GM19452 (cell line): ENCODE data around the gene OXT.

Experiments
- ATAC-seq: cut with Tn5 transposase; IDR thresholded peaks from one replicate; pipeline ENCODE4 v1.9.1; 2021; ENCODE audit not compliant: unreplicated experiment

Gene OXT

DNA sequence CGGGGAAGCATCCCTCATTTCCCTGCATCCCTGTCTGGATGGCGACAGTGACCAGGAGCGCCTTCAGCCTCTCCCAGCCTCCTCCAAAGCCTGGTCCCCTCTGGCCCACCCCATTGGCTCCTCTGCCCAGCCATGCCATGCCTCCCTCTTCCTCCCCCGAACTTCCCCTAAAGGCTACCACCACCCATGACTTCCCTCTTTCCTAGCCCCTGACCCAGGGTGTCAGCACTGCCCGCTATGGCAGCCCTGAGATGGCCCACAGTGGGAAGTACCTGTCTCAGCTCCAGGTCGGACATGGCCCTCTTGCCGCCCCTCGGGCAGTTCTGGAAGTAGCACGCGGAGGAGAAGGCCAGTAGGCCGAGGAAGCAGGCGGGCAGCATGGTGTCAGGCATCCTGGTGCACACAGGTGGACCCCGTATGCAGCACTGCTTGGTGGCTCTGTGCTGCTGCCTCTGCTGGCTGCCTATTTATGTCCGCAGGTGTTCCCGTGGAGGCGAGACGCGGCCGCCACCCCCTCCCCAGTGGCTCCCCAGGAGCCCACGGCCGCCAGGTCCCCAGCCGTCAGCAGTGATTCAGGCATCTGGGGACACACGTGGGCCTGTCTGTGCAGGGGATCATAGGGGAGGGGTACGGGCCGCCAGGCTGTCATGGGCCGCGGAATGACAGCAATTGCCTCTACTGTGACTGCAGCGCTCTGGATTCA, 13.0 kb downstream of the OXT start, which contains the start of gene AVP:
Gene AVP (minus strand): TSS at position 442 of the 703 bp plus-strand sequence. CDS start 50 bp downstream, at position 392.
- ATAC-seq: no peak

DNA sequence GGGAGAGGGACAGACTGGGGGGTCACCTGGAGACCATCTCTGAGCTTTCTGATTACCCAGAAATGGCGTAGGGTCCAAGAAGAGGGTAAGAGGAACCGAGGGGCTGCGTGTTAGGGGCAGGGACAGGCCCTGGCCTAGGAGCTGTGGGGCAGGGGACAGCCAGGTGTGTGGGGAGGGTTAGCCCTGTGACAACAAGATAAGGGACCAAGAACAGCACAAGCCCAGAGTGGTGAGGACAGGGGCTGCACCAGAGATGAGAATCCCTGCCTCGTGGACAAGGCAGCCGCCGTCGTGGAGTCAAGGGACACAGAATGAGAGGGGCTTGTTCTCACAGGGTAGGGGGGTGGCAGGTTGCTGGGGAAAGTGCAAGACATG, 13.6 kb downstream of the OXT start:
- ATAC-seq: no peak

DNA sequence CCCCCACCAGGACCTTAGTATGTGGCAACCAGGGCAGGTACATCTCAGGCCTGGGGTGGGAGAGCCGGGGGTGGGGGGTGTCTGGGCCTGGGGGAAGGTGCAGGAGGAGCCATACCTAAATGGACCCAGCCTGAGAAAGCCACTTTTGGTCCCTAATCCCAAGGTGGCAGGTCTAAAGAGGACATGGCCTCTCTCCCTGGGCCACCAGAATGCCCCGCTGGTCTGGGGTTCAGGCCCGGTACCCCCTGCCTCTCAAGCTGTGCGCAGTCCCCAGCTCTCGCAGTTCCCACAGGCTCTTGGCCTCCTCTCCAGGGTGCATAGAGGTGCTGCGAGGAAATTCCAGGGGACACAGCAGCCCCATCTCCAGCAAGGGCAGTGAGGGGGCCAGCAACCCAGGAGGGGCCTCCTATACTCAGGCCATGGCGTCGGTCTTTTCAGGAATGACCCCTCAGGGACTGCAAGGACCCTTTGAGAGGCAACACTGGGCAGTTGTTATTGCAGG, 14.2 kb downstream of the OXT start:
- no peak for ATAC-seq

DNA sequence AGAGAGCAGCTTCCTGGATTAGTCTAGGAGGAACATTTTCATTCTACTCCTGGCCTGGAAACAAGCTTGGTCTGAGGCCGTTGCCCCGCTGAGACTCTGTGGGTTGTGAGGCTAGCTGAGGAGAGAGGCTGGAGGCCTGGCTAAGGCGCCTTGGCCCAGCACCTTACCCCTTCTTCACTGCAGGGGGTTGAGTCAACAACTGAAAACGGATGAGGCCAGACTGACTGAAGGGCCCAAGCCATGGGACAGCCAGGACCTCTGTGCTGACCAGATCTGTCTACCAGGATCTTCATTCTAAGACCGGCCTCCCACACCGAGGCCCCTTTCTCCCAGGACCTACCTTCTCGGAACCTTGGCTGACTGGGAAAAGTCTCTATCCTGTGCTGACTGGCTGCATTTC, 16.6 kb downstream of the OXT start:
- no peak for ATAC-seq

DNA sequence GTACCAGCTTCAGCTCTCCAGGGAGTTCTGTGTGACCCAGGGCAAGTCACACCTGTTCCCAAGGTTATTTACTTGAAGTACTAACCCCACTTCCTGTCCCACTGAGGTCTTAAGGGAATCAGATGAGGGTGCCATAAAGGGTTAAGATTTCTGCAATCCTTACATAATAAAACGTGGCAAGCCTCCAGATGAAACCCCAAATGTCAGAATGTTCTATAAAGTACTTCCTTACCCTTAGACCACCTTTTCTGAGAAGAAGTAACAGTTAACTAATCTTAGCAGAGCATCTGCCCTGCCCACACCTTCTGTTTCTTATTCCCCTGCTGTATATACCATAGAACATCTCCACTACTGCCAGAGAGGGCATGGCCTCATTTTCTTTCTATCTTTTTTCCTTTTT, 19.1 kb downstream of the OXT start:
- no peak for ATAC-seq

DNA sequence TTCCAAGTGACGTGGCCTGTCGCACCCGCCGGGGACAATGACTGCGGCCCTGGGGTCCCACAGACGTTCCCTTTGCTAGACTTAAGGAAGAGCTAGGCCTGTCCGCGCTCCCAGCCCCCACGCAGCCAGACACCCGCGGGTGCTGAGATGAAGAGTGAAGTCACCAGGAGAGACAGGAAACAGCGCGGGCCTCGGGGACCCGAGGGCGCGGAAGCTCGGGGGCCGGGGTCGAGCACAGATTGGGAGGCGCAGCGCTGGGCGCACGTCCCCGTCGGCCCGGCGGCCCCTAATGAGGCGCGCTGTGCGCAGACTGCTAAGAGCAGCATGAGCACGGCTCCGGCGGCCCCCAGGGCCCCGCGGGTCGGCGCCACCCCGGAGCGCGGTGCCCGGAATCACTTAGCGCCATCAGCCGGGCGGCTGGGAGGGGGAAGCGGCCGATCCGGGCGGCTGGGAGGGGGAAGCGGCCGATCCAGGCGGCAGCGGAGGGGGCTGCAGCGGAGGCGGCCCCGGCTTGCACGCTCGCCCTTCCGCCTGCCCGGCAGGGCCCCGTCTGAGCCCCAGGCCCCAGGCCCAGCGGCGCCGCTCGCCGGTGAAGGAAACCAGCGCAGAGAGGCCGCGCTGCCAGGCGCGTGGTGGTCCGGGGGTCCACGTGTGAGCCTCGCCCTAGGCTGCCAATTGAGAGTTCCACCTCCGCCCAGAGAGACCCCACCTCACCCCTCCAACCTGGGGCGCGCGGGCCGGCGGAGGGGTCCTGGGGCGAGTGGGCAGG, 21.4 kb downstream of the OXT start:
- ATAC-seq: no peak

DNA sequence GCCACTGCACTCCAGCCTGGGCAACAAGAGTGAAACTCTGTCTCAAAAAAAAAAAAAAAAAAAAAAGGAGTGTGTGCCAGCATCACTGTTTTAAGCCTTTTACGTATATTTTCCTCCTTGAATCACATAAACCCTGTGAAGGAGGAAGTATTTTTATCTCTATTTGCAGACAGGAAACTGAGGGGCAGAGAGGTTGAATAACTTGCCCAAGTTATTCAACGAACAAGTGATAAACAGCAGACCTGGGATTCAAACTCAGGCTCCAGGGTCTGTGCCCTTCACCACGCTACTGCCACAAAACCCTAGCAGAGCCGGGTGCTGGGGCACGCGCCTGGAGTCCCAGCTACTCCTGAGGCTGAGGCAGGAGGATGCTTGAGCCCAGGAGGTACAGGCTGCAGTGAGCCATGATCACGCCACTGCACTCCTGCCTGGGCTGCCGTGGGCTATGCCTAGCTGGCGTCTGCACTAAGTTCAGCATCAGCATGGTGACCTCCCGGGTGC, 22.5 kb downstream of the OXT start:
- no peak for ATAC-seq

DNA sequence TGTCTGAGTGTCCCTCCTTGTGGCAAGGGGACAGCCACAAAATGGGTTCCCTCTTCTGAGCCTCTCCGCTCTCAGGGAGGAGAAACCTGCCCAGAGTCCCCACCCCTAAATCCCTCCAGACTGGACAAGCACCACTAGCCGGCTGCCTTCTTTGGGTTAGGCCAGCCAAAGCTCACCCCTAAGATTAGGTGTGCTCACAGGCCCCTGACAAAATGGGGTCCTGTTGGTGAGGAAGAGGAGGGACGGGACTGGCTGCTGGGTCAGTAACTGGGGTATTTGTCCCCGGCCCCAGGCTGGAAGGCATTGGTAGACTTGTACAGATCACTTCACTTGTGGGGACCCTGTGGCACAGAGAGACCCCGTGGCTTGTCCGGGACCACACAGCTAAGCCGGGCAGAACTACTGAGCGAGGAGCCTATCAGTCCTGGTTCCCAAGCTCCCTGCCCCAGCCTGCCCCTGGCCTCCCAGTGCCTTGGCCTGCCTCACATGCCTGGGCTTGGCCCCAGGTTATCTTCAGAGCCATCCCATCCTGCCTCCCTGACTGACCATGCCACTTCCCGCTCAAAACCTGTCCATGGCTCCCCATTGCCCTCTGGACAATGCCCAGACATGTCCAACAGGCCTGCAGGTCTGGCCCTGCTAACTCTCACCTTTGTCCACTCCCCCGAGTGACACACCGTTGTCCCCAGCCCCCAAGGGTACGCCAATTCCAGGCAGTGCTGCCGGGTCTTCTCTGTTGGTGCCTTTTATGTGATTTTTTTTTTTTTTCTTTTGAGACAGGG, 23.6 kb downstream of the OXT start:
- ATAC-seq: no peak

DNA sequence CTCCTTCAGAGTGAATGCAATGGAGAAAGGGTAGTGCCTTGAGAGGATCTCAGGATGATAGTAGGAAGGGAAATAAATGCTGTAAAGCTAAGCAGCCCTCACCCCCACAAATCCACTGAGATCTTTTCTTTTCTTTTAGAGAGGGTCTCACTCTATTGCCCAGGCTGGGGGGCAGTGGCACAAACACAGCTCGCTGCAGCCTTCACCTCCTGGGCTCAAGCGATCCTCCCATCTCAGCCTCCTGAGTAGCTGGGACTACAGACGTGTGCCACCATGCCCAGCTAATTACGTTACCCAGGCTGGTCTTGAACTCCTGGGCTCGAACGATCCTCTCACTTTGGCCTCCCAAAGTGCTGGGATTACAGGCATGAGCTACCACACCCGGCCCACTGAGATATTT, 29.1 kb downstream of the OXT start:
- ATAC-seq: no peak

DNA sequence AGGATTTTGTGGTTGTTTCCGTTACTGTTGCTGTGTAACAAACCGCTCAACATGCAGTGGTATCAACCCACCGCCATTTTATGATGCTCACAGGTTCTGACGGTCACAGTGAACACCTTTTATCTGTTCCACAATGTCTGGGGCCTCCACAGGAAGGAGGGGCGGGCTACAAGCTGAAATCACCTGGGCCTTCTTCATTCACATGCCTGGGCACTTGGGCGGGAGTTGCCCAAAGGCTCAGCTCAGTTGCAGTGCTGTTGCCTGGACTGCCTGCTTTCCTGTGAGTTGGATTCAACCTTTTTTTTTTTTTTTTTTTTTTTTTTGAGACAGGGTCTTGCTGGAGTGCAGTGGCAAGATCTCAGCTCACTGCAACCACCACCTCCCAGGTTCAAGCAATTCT, 29.8 kb downstream of the OXT start:
- no peak for ATAC-seq

DNA sequence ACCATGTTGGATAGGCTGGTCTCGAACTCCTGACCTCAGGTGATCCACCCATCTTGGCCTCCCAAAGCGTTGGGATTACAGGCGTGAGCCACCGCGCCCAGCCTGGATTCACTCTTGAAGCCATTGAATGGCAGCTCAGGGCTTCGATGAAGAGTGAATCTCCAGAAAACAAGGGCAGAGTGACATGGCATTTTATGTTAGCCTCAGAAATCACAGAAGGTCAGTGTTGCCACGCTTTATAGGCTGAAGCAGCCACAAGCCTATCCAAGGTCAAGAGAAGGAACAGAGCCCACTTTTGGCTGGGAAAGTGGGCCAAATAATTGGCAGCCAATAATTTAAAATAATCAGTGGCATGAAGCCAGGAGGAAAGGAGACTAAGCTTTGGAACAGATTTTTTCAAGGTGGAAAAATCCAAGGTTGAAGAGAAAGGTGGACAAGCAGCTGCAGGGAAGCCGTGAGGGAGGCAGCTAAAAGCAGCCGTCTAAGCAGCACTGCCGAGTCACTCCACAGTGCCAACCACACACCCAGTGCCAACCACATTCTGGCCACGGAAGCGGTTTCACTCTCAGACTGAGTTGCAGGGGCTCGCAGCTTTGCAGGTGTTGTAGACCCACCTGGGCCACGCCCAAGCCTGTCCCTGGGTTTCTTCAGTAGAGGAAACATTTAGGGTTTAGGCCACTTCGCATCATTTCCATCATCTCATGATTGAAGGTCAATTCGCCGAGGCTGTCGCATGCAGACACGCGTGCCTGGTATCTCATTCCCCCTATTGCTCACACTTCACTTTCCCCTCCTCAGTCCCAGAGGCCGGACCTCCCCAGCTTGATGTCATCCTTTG, 30.5 kb downstream of the OXT start:
- ATAC-seq: no peak

DNA sequence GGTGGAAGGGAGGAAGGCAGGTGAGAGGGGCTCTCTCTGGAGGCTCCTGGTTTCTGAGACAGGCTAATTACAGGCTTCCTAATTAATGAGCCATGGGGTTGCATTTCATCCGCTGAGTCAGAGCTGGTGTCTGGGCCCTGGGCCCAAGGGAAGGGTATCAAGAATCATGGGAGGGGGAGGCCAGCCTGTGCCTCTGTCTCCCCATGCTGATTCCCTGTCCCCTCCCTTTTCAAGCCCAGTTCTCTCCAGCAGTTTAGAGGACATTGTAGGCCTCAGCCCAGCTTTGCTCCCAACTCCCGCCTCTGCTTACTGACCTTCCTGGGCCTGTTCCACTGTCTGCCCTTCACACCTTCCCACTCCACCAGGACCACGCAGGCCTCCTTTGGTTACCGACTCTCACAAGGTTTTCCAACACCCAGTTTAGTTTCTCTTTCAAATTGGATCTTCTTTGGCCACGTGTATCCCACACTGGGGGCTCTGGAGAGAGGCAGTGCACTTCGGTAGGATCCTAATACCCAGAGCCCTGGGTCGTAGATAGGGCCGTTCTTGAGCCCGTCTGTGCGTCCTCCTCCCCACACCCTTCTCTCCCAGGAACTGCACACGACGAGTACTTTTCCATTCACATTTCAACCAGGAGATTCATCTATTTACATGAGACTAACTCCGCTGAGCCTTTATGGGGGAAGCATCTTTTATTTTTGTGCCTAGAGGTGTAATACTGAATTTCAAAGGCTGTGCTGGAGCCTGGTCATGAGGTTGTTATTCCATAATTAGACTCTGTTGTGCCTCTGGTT, 31.4 kb downstream of the OXT start:
- no peak for ATAC-seq

DNA sequence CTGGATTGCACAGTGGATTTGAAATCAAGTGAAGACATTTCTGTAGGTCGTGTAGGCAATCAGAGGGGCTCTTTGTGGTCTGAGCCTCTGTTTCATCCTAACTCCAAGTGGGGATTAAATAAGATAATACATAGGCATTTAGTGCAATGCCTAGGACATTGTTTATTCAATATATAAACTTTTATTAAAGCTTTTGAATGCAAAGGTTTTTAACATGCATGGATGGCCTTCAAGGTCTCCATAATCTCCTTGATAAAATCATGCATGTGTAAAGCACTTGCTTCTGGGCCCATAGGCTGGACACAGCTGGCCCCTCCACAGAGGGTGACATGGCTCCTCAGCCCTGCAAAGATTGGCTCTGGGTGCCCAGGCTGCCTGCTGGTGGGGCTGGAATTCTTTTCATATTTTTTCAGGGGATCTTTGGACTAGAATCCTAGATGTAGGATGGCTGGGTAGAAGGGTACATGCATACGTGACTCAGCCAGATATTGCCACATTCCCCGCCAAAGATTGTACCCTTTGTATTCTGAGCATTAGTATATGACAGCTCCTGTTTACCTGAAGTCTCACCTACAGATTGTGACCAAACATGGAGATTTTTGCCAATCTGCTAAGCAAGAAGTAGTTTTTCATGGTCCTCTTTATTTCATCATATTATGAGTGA, 32.1 kb downstream of the OXT start:
- ATAC-seq: no peak

DNA sequence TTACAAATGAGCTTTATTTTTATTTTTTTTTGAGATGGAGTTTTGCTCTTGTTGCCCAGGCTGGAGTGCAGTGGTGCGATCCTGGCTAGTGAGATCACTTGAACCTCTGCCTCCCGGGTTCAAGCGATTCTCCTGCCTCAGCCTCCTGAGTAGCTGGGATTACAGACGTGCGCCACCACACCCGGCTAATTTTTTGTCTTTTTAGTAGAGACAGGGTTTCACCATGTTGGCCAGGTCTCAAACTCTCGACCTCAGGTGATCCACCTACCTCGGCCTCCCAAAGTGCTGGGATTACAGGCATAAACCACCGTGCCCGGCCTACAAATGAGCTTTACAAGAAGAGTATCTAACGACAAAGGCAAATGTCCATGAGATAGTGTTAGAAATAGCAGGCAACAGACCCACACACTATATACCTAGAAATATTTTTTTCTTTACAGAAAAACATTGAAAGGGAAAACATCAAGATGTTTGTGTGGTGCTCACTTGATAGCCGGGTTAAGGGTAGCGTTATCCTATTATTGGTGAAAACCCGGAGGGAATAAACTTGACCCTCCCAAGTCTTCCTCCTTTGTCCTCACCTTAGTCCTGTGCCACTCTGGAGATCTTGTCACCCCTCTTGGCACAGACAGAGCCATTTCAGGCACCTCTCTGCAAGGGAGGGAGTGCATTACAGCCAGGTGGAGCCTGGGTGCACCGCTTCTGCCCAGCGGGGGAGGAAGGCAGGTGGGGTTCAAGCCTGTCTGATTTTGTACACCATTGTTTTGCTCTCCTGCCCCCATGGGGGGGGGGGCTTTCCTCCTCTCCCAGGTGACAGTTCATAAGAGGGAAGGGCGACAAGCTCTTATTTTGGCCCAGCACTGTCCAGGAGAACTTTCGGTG, 34.1 kb downstream of the OXT start:
- no peak for ATAC-seq

DNA sequence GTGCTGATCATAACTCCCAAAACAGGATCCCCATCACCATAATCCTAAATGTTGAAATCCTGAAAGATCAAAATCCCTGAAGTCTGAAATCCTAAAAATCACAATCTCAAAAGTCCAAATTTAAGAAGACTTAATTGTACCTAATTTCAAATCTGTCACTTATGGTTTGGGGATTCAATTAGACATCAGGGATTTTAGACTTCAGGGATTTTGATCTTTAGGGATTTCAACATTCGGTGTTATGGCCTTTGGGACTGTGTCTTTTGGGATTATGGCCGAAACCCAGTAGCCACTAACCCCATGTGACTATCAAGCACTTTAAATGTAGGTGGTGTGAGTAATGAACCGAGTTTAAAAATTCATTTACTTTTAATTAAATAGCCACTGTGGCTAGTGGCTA, 34.8 kb downstream of the OXT start:
- no peak for ATAC-seq

DNA sequence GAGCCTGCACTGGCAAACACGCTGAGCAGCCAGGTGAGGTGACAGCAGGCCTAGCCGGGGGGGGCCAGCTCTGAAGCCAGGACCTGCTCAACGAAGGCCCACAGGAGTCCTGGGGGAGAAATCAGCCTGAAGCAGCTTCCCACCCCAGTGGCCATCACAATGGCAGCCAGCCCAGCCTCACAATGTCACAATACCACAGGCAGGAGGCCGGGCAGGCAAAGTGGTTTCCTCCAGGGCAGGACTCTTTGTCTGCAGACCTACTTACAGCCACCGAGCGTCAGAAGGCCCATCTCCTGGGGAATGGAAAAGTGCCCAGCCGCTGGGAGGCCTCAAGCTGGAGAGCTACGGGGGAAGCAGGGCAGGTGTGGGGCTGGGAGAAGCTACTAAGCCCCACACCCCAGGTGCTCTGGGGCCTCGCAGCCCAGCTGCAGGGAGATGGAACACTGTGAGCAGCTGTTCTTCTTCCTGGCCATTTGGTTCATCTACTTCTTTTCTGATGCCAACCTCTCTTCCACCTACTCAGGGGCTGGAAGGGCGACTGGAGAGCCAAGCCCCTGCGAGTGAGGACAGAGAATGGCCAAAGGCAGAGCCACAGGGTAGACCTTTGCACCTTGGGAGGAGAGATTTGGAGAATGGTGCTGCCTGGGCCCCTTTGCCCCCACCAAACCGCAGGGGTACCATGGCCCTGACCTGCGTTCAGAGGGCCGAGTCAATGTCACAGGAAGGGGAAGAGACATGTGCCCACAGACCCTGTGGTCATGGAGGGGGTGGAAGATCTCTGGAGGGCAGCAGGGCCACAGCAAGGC, 35.4 kb downstream of the OXT start:
- no peak for ATAC-seq

DNA sequence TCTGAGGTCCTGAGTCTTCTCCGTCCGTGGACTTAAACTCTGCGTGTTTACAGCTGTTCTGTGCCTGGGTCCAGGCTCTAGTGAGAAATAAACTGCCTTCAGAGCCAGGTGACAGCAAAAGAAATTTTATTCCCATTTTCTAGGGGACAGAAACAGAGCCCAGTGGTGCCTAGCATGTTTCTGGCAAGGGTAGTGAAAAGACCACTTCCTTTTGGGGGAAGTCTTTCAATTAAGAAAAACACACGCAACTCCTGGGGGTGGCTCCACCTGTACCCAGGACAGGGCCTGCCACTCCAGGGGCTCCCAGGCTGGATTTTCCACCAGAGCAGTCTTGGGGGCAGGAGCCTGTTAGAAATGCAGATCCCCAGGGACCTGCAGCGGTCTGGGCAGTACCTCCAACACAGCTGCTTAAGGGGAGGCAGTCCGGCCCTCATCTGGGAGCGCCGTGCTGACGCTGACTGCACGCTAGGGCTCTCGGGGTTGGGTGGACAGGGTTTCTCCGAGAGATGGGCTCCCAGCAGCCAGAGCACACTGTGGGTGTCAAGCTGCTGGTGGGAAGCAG, 36.1 kb downstream of the OXT start:
- ATAC-seq: no peak
